Breast epithelium (tissue), 3 donors: ENCODE data around the gene VEGFA.

Experiments
- CTCF ChIP-seq, 3 donors: fragments of 450-650 bp; IDR thresholded peaks; one replicate each; pipeline ENCODE4 v1.5.1; 2016 to 2017; ENCODE audit warnings: antibody characterized with exemption in 3 of 3, mild to moderate bottlenecking in 3 of 3, moderate library complexity in 3 of 3
- POLR2A ChIP-seq: fragments of 450-650 bp; IDR thresholded peaks from one replicate; pipeline ENCODE4 v1.6.1; 2016; ENCODE audit warnings: antibody characterized with exemption, mild to moderate bottlenecking, moderate library complexity
- POLR2AphosphoS5 ChIP-seq, 3 donors: sonication (generic); formaldehyde crosslinking; IDR thresholded peaks; one replicate each; pipeline ENCODE4 v1.6.1; 2017; ENCODE audit warnings: antibody characterized with exemption in 3 of 3

- TF ChIP-seq CTCF (IDR thresholded peaks at IDR 0.05) (no peak), POLR2A (no peak), POLR2AphosphoS5 (IDR thresholded peaks at IDR 0.05) (no peak)
Measured at GRCh38 chr6:43799551-43800297, 29.7 kb downstream of the VEGFA start.
